Measurements from ENCODE around the gene GTF3C2. TPM values are rescaled to one million over a fixed set of nuclear protein-coding genes. Genes with fewer than 3 reads are reported as not detected.

The GTF3C2 gene
- total RNA-seq, 1 experiment from 2014 or later, result 109 TPM

GRCh38 chr2:27378096-27378808, 21.7 kb upstream of the GTF3C2 start:
- Histone ChIP-seq H3K56ac (ENCODE audit: insufficient read length, low read depth, low read length) (no peak overlapping the region), H3K14ac (ENCODE audit: insufficient read depth, low read length) (no peak overlapping the region), H3K4ac (ENCODE audit: low read depth, low read length) (no peak overlapping the region), H3T11ph (ENCODE audit: low read length) (no peak overlapping the region), H2BK120ac (ENCODE audit: low read depth, low read length, poor library complexity, severe bottlenecking) (no peak overlapping the region), H3K79me2 (ENCODE audit: insufficient read depth, low read length) (no peaks in the 10 kb centered on the region), H2BK15ac (ENCODE audit: low read depth, low read length) (no peak overlapping the region), H2BK5ac (ENCODE audit: insufficient read length, low read length) (no peak overlapping the region), H3K9me3 (ENCODE audit: control insufficient read depth, low read depth, low read length) (no peaks in the 10 kb centered on the region), H3K27ac (ENCODE audit: insufficient read length, low read depth, low read length) (no peak overlapping the region), H3K23me2 (ENCODE audit: insufficient read length, low read depth, low read length, poor library complexity, severe bottlenecking) (peaks cover 12% of the 10 kb centered on the region), H3K23ac (ENCODE audit: insufficient read length, low read depth, low read length) (no peak overlapping the region), H3K18ac (ENCODE audit: insufficient read length, low read depth, low read length) (no peak overlapping the region), H2AFZ (ENCODE audit: low read length) (no peak overlapping the region), H2BK12ac (ENCODE audit: insufficient read length, low read depth, low read length) (no peak overlapping the region), H4K5ac (ENCODE audit: insufficient read length, low read depth, low read length) (no peak overlapping the region), H2BK20ac (ENCODE audit: low read depth, low read length, poor library complexity, severe bottlenecking) (no peak overlapping the region), H3K9ac (ENCODE audit: extremely low read depth, insufficient read length, low read length) (no peak overlapping the region), H3K79me1 (ENCODE audit: insufficient read depth, low read depth, low read length, poor library complexity, severe bottlenecking) (no peaks in the 10 kb centered on the region), H4K8ac (replicated peaks; ENCODE audit: insufficient read length, low read depth, low read length) (no peak overlapping the region), H4K20me1 (ENCODE audit: control insufficient read depth, insufficient read depth, insufficient read length) (no peaks in the 10 kb centered on the region), H2AK5ac (ENCODE audit: insufficient read length, low read length) (no peak overlapping the region), H4K91ac (ENCODE audit: insufficient read length, low read depth, low read length) (no peak overlapping the region), H3K4me2 (ENCODE audit: insufficient read depth, insufficient read length, low read length) (no peak overlapping the region), H3K4me1 (ENCODE audit: insufficient read depth, low read length) (no peaks in the 10 kb centered on the region), H3K27me3 (ENCODE audit: insufficient read depth, low read length) (no peaks in the 10 kb centered on the region)
- Mint-ChIP-seq H3K9me3 (no peaks in the 10 kb centered on the region), H3K4me1 (peaks cover 19 to 27% of the 10 kb centered on the region in 2 experiments), H3K36me3 (ENCODE audit: insufficient read depth in 1 of 3, low read depth in 3 of 3) (peaks cover 42 to 91% (median 76%) of the 10 kb centered on the region in 3 experiments; a peak in 6 of 7 replicates), H3K27me3 (ENCODE audit: low read depth) (peaks cover 1% of the 10 kb centered on the region; the same call in 1 of the 2 replicates), H3K27ac (no peak overlapping the region; a peak in 2 of 7 replicates), H3K4me3 (peak overlapping the region; percentile 35 to 86; a peak in 2 of 5 replicates)
- WGBS (ENCODE audit: extremely low coverage, insufficient read length, low lambda C conversion rate), result no CpG with 5 or more reads among the region's 29 CpGs
- TF ChIP-seq CTCF (conservative IDR thresholded peaks at IDR 0.05), result peak; percentile 26; the same call in 2 of the 3 replicates
- DNase-seq, result peak; percentile 35
